Hippocampal formation (tissue), 2 donors: ENCODE measurements around the gene MAGI2.
"Not testable (repeated sequence)": the region's sequence is repeated elsewhere in the genome, so short reads cannot be mapped to it uniquely, and the experiment has no call there.

Experiments used
- DNase-seq, 2 donors: peaks; one replicate each; lab custom pipeline; 2025; lab: John Stamatoyannopoulos, UW

MAGI2 gene

GRCh38 chr7:79451580-79451979 is 1.9 kb downstream of the MAGI2 start:
- no peak for DNase-seq

GRCh38 chr7:79442766-79443165 is 10.7 kb downstream of the MAGI2 start:
- not testable (repeated sequence) for DNase-seq

- DNase-seq, result no peak
Observed at GRCh38 chr7:79436378-79436777, 17.1 kb downstream of the MAGI2 start.

- DNase-seq, result no peak
Observed at GRCh38 chr7:79434867-79435266, 18.6 kb downstream of the MAGI2 start.

GRCh38 chr7:79434098-79434497 is 19.4 kb downstream of the MAGI2 start:
- DNase-seq, result no peak

- no peak for DNase-seq
Observed at GRCh38 chr7:79430391-79430790, 23.1 kb downstream of the MAGI2 start.

GRCh38 chr7:79425665-79426064 is 27.8 kb downstream of the MAGI2 start:
- peak in 1 of 2 donors; percentile 76 for DNase-seq

- peak in 1 of 2 donors; percentile 60 for DNase-seq
Observed at GRCh38 chr7:79421751-79422150, 31.7 kb downstream of the MAGI2 start.

- no peak for DNase-seq
Observed at GRCh38 chr7:79420464-79420863, 33.0 kb downstream of the MAGI2 start.

GRCh38 chr7:79414910-79415309 is 38.6 kb downstream of the MAGI2 start:
- no peak for DNase-seq

- DNase-seq, result peak in 1 of 2 donors; percentile 40
Observed at GRCh38 chr7:79412915-79413314, 40.6 kb downstream of the MAGI2 start.

- DNase-seq, result no peak
Observed at GRCh38 chr7:79412438-79412837, 41.0 kb downstream of the MAGI2 start.

GRCh38 chr7:79410345-79410744 is 43.1 kb downstream of the MAGI2 start:
- DNase-seq, result no peak

GRCh38 chr7:79407351-79407750 is 46.1 kb downstream of the MAGI2 start:
- no peak for DNase-seq

- DNase-seq, result no peak
Observed at GRCh38 chr7:79406371-79406770, 47.1 kb downstream of the MAGI2 start.

GRCh38 chr7:79405368-79405767 is 48.1 kb downstream of the MAGI2 start:
- DNase-seq, result no peak

- no peak for DNase-seq
Observed at GRCh38 chr7:79403879-79404278, 49.6 kb downstream of the MAGI2 start.

- DNase-seq, result peak in 1 of 2 donors; percentile 28
Observed at GRCh38 chr7:79403451-79403850, 50.0 kb downstream of the MAGI2 start.

GRCh38 chr7:79401254-79401653 is 52.2 kb downstream of the MAGI2 start:
- DNase-seq, result no peak

GRCh38 chr7:79400222-79400621 is 53.2 kb downstream of the MAGI2 start:
- DNase-seq, result no peak

- no peak for DNase-seq
Observed at GRCh38 chr7:79398138-79398749, 55.2 kb downstream of the MAGI2 start.

GRCh38 chr7:79386688-79387422 is 66.6 kb downstream of the MAGI2 start:
- DNase-seq, result no peak

GRCh38 chr7:79381921-79382320 is 71.5 kb downstream of the MAGI2 start:
- DNase-seq, result no peak

GRCh38 chr7:79377097-79377496 is 76.4 kb downstream of the MAGI2 start:
- DNase-seq, result no peak
